NB4 (cell line): Measurements from ENCODE around the gene HDGFL2.

Source experiments
- POLR2A ChIP-seq: IDR thresholded peaks from 2 replicates; pipeline ENCODE4 v1.6.1; 2011; ENCODE audit warnings: mild to moderate bottlenecking; ENCODE audit not compliant: insufficient read length; ENCODE audit errors: extremely low read depth
- TF ChIP-seq, protein P1 (sequence below): IDR thresholded peaks from one replicate; pipeline ENCODE4 v1.5.1; 2012; ENCODE audit warnings: low read depth, low read length

DNA sequence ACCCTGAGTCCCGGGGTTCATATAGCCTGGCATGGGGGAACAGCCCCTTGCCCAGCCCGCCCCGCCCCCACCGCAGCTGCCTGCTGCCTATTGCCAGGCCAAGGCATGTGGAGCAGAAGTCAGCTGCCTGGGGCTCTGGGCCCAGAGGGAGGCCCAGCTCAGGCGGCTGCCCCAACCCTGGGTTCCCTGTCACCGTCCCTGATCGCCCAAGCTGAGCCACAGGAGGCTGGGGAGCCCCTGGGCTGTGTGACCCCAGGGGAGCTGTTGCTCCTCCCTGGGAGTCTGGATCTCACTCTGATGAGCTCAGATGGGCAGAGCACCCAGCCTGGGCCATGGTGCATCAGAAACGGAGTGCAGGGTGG, 44.8 kb downstream of the HDGFL2 start:
- TF ChIP-seq, protein P1, sequence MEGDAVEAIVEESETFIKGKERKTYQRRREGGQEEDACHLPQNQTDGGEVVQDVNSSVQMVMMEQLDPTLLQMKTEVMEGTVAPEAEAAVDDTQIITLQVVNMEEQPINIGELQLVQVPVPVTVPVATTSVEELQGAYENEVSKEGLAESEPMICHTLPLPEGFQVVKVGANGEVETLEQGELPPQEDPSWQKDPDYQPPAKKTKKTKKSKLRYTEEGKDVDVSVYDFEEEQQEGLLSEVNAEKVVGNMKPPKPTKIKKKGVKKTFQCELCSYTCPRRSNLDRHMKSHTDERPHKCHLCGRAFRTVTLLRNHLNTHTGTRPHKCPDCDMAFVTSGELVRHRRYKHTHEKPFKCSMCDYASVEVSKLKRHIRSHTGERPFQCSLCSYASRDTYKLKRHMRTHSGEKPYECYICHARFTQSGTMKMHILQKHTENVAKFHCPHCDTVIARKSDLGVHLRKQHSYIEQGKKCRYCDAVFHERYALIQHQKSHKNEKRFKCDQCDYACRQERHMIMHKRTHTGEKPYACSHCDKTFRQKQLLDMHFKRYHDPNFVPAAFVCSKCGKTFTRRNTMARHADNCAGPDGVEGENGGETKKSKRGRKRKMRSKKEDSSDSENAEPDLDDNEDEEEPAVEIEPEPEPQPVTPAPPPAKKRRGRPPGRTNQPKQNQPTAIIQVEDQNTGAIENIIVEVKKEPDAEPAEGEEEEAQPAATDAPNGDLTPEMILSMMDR: no peak
- TF ChIP-seq POLR2A: no peak
